Fibroblast of villous mesenchyme (primary cell): ENCODE measurements around the gene TSR2. TPM values are rescaled to one million over a fixed set of nuclear protein-coding genes. Genes with fewer than 3 reads are reported as not detected.

Source experiments
- DNase-seq: peaks from one replicate; pipeline ENCODE4 v3.0.0-alpha.2; 2010; ENCODE audit warnings: low read depth
- H3K4me3 ChIP-seq: 2 replicates; pipeline ENCODE4 v1.5.1; 2011; ENCODE audit warnings: low read depth, mild to moderate bottlenecking, low read length
- CTCF ChIP-seq: IDR thresholded peaks from 2 replicates; pipeline ENCODE4 v1.5.1; 2012; ENCODE audit warnings: low read depth, mild to moderate bottlenecking, low read length; ENCODE audit not compliant: insufficient read depth
- total RNA-seq: library from RNA; depleted of rRNA; stranded (reverse); fragments of >200 nt; gene quantifications from 2 replicates; pipeline ENCODE4 v1.2.3, GENCODE V29; 2012

The TSR2 gene
- total RNA-seq, 1 donor, result 12.1 TPM

DNA sequence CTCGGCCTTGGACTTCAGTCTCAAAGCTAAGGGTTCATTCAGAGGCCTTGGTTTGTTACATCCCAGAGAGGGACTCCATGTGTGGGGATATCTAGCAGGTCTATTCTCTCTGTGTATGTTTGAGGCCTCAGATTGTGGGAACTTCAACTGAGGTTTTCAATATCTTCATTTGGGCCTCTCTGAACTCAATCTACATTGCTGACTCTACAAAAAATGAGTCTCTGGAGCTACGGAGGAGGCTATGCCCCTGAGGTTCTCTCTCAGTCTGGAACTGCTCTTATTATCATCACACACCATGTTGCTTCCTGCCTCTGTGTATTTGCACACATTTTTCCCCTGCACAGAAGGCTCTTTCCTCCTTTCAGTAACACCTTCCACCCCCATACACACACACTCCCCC lies 5.1 kb upstream of the TSR2 start:
- no peak for DNase-seq
- no peak overlapping the region for H3K4me3 ChIP-seq
- no peak for TF ChIP-seq CTCF

GRCh38 chrX:54442790-54443189 lies 2.6 kb downstream of the TSR2 start:
- TF ChIP-seq CTCF, result no peak
- no peak for DNase-seq

DNA sequence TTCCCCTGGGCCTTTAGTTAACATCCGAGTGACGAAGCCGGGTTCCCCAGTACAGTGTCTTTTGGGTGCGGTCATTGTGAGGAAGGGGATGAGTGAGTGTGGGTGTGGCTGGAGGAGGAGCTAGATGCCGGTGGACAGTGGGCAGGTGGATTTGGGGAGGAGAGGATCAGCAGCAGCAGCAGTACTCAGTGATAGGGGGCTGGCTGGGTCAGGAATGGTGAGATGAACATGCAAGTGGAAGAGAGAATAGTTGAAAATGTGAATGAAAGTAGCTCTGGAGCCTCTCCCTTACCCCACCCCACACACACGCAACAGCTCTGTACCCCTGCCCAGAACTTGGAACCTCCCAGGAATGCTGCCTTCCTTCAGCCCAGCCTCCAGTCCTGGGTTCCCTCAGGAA lies 4.5 kb downstream of the TSR2 start:
- DNase-seq, result no peak
- no peak for TF ChIP-seq CTCF
- H3K4me3 ChIP-seq, result no peak overlapping the region

More at GRCh38 chrX:54442790-54443189, 2.6 kb downstream of the TSR2 start:
- no peak overlapping the region for H3K4me3 ChIP-seq

GRCh38 chrX:54446084-54446483 lies 5.9 kb downstream of the TSR2 start:
- no peak for DNase-seq
- no peak for TF ChIP-seq CTCF

GRCh38 chrX:54447461-54447860 lies 7.3 kb downstream of the TSR2 start:
- no peak for TF ChIP-seq CTCF
- DNase-seq, result no peak
- no peak overlapping the region for H3K4me3 ChIP-seq

More at GRCh38 chrX:54446084-54446483, 5.9 kb downstream of the TSR2 start:
- H3K4me3 ChIP-seq, result no peak overlapping the region

- no peak for DNase-seq
- H3K4me3 ChIP-seq, result no peak overlapping the region
- no peak for TF ChIP-seq CTCF
These were observed 9.7 kb downstream of the TSR2 start for GRCh38 chrX:54449929-54450328.

DNA sequence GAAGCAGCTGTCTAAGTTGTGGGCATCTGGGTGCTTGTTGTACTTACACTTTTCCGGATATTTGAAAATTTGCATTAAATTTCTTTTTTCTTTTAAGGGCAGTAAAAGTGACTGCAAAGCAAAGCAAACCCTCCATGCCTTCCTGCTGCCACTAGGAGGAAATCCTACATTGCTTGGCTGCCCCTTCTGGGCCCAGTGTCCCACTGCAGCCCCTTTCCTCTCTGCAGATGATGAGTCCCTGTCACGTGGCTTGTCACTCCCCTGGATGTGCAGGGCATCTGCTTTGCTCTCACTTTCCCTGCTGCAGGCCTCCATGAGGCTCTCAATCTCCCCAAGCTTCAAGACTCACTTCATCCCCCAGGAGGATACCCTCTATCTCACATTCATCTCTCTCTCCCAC lies 12.7 kb downstream of the TSR2 start:
- H3K4me3 ChIP-seq, result no peak overlapping the region
- TF ChIP-seq CTCF, result peak; percentile 30
- peak; percentile 8 for DNase-seq
